T-helper 17 cell (primary cell): ENCODE data around the gene MTSS2. TPM values are rescaled to one million over a fixed set of nuclear protein-coding genes. Genes with fewer than 3 reads are reported as not detected.
A peak's percentile ranks its signal among the peaks of the same experiment; 100 is the strongest.

ENCODE experiments used
- ATAC-seq: fragments of 150-1000 bp; cut with Tn5 transposase; 2 replicates; pipeline ENCODE4 v1.10.0; 2021; ENCODE audit warnings: mild to moderate bottlenecking, moderate library complexity
- DNase-seq, 3 donors: peaks; one replicate each; pipeline versions ENCODE4 v3.0.0 to v3.0.0-alpha.2; 2020 to 2021
- H3K9me3 ChIP-seq: one replicate; pipeline ENCODE4 v1.7.0; 2013; ENCODE audit warnings: low read length, mild to moderate bottlenecking; ENCODE audit not compliant: control insufficient read depth, poor library complexity, severe bottlenecking
- H3K27ac Mint-ChIP-seq: one replicate; pipeline ENCODE4 v1.8.0; 2022; ENCODE audit warnings: mild to moderate bottlenecking, moderate library complexity, mixed read lengths
- H3K27me3 Mint-ChIP-seq: one replicate; pipeline ENCODE4 v1.8.0; 2022; ENCODE audit warnings: mixed read lengths
- H3K36me3 Mint-ChIP-seq: one replicate; pipeline ENCODE4 v1.8.0; 2022; ENCODE audit warnings: low read depth, mixed read lengths
- H3K4me1 Mint-ChIP-seq: one replicate; pipeline ENCODE4 v1.8.0; 2022; ENCODE audit warnings: mild to moderate bottlenecking, mixed read lengths
- H3K4me3 Mint-ChIP-seq: one replicate; pipeline ENCODE4 v1.8.0; 2022; ENCODE audit warnings: mild to moderate bottlenecking, moderate library complexity, mixed read lengths
- total RNA-seq, 4 donors: library from RNA in 2 of 4; stranded (reverse) in 2 of 4; gene quantifications; one replicate each; pipeline ENCODE4 v1.2.3 and lab custom pipeline; 2022 to 2026

The MTSS2 gene
- total RNA-seq, 2 donors from 2014 or later, result 4.4 to 6.9 TPM

- H3K36me3 Mint-ChIP-seq, result peaks cover 2% of the 10 kb centered on the region
Observed at GRCh38 chr16:70660672-70661350, 25.0 kb downstream of the MTSS2 start.

GRCh38 chr16:70659953-70660671, 25.7 kb downstream of the MTSS2 start:
- Mint-ChIP-seq H3K27me3 (no peaks in the 10 kb centered on the region), H3K4me3 (no peak overlapping the region), H3K36me3 (no peaks in the 10 kb centered on the region), H3K27ac (no peak overlapping the region), H3K4me1 (no peaks in the 10 kb centered on the region)
- DNase-seq (no peak), ATAC-seq (no peak)
- no peaks in the 10 kb centered on the region for H3K9me3 ChIP-seq

More at GRCh38 chr16:70660672-70661350, 25.0 kb downstream of the MTSS2 start:
- H3K4me1 Mint-ChIP-seq, result no peaks in the 10 kb centered on the region
- no peak overlapping the region for H3K4me3 Mint-ChIP-seq
- no peaks in the 10 kb centered on the region for H3K9me3 ChIP-seq
- no peak overlapping the region for H3K27ac Mint-ChIP-seq
- DNase-seq (no peak), ATAC-seq (no peak)
- H3K27me3 Mint-ChIP-seq, result no peaks in the 10 kb centered on the region

DNA sequence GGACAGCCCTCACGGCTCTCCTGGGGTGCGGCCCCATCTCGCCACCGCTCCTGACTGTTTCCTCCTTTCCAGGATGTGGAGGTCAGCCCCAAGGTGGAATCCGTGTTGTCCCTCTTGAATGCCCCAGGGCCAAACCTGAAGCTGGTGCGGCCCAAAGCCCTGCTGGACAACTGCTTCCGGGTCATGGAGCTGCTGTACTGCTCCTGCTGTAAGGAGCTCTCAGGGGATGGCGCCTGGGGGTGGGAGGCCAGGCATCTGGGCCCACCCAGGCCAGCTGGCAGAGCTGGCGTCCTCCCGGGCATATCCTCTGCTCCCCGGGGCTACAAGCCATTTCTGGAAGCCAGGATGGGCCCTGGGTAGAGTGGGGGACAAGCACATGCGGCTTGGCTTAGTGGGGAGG, 26.3 kb downstream of the MTSS2 start:
- H3K27ac Mint-ChIP-seq, result no peak overlapping the region
- no peak overlapping the region for H3K4me3 Mint-ChIP-seq
- H3K4me1 Mint-ChIP-seq, result no peaks in the 10 kb centered on the region
- no peaks in the 10 kb centered on the region for H3K27me3 Mint-ChIP-seq
- no peaks in the 10 kb centered on the region for H3K36me3 Mint-ChIP-seq
- DNase-seq, result no peak
- no peaks in the 10 kb centered on the region for H3K9me3 ChIP-seq
- ATAC-seq, result no peak

DNA sequence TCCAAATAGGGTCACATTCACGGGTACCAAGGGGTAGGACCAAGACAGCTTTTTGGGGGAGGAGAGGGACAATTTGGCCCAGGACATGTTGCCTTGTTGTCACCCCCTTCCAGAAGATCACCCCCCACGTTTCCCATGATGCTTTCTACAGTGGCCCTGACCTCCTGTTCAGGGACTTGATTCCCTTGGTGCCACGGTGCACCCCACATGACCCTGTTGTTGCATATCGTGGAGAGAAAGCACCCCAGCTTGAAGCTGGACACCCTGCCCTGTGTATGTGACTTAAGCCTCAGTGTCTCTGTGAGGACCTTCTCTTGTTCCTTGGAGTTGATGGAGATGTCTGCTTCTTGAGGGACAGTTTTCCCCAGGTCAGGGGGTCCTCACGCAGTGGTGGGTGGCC, 26.9 kb downstream of the MTSS2 start:
- ATAC-seq (no peak), DNase-seq (no peak)
- H3K4me1 Mint-ChIP-seq, result peaks cover 2% of the 10 kb centered on the region
- H3K27ac Mint-ChIP-seq, result no peak overlapping the region
- no peaks in the 10 kb centered on the region for H3K9me3 ChIP-seq
- peaks cover 2% of the 10 kb centered on the region for H3K27me3 Mint-ChIP-seq
- no peaks in the 10 kb centered on the region for H3K36me3 Mint-ChIP-seq
- H3K4me3 Mint-ChIP-seq, result no peak overlapping the region

DNA sequence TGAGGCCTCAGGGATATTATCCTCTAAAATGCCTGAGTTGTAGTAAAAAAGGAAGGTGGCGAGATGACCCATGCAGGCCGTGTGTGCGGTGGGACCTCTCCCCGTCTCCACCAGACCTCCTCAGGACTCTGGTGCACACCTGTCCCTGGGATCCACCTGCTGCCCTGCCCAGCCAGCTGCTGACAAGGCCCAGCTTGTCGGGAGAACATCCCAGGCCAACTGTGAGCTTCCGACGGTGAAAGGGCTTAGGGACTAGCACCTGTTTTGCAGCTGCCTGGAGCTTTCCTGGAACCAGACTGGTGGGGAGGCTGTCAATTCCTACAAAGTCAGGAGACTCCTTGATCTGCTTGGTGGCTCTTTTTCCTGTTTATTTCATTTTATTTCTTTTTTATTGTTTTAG, 27.9 kb downstream of the MTSS2 start:
- Mint-ChIP-seq H3K27me3 (peaks cover 6% of the 10 kb centered on the region), H3K36me3 (no peaks in the 10 kb centered on the region), H3K27ac (no peak overlapping the region), H3K4me3 (no peak overlapping the region), H3K4me1 (peaks cover 6% of the 10 kb centered on the region)
- no peak for ATAC-seq
- H3K9me3 ChIP-seq, result no peaks in the 10 kb centered on the region
- no peak for DNase-seq

GRCh38 chr16:70656712-70657263, 29.1 kb downstream of the MTSS2 start:
- H3K9me3 ChIP-seq, result no peaks in the 10 kb centered on the region
- ATAC-seq, result no peak
- Mint-ChIP-seq H3K4me1 (peaks cover 6% of the 10 kb centered on the region), H3K27me3 (peaks cover 6% of the 10 kb centered on the region), H3K4me3 (no peak overlapping the region), H3K36me3 (no peaks in the 10 kb centered on the region), H3K27ac (no peak overlapping the region)
- DNase-seq, result no peak

DNA sequence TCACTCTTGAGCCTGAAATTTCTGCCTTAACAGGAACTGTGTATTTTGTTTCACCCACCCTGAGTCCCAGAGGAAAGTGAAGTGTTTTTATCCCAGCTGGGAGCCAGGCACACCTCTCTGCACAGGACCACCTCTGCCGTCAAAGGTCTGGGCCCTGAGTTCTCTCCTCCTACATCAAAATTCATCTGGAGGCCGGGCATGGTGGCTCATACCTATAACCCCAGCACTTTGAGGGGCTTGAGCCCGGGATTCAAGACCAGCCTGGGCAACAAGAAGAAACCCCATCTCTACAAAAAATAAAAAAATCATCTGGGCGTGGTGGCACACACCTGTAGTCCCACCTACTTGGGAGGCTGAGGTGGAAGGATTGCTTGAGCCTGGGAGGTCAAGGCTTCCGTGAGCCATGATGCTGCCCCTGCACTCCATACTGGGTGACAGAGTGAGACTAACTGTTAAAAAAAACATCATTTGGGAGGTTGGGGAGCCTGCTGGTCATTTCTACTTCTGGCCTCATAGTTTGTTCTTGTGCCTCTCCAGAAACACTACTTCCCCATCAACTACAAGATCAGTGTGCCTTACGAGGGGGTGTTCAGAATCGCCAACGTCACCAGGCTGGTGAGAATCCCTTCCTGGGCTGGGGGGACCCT, 29.7 kb downstream of the MTSS2 start:
- peaks cover 6% of the 10 kb centered on the region for H3K4me1 Mint-ChIP-seq
- H3K4me3 Mint-ChIP-seq, result no peak overlapping the region
- ATAC-seq (no peak), DNase-seq (no peak)
- H3K36me3 Mint-ChIP-seq, result no peaks in the 10 kb centered on the region
- no peak overlapping the region for H3K27ac Mint-ChIP-seq
- no peaks in the 10 kb centered on the region for H3K9me3 ChIP-seq
- peaks cover 8% of the 10 kb centered on the region for H3K27me3 Mint-ChIP-seq

DNA sequence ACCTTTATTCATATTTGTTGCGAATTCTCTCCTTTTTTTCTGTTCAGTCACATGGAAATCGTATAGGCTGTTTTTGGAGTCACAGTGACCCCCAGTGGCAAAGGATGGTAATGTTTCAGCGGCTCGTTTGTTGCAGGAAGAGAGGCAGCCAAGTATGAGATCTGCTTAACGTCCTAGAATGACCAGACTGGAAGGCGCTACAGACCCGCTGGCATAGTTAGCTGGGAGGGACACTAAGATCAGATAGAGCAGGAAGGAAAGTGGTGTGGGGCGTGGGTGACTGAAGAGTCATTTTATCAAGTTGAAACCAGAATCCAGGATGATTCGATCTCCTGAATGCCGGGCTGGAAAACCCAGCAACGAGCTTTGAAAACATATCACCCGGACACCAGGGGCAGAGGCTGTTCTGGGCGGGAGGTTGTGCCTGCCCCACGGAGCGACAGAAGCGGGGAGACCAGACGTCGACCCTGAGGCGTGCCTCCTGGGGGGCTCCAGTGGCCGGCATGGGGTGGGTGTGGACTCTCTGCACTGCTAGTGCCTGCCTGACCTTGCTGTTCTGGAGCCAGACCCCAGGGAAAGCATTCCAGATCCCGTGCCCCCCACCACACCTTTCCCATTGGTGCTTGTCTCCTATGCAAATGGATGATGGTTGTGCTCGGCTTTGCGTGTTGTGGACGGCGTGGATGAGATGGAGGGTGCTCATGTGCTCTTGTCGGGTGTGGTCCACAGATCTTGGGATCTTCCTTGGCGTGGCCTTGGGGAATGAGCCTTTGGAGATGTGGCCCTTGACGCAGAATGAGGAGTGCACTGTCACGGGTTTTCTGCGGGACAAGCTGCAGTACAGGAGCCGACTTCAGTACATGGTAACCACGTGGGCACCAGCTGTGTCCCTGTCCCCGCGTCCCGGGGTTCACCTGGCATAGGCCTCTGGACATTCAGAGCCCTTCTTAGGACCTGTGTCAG, 31.8 kb downstream of the MTSS2 start:
- peak overlapping the region; percentile 86 for H3K4me3 Mint-ChIP-seq
- H3K27ac Mint-ChIP-seq, result peak overlapping the region; percentile 84
- H3K36me3 Mint-ChIP-seq, result no peaks in the 10 kb centered on the region
- peaks cover 11% of the 10 kb centered on the region for H3K27me3 Mint-ChIP-seq
- ATAC-seq (peak; percentile 75), DNase-seq (peak; percentile 41 to 79 (median 55))
- H3K9me3 ChIP-seq, result no peaks in the 10 kb centered on the region
- peaks cover 6% of the 10 kb centered on the region for H3K4me1 Mint-ChIP-seq

DNA sequence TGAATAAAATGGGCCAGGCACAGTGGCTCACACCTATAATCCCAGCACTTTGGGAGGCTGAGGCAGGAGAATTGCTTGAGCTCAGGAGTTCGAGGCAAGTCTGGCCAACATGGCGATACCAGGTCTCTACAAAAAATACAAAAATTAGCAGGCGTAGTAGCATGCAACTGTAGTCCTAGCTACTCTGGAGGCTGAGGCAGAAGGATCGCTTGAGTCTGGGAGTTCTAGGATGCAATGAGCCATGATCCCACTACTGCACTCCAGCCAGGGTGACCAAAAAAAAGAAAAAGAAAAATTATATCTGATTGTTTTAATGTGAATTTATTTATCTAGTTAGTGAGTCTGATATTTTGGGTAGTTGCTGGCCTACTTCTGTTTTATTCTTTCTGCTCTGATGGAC, 32.4 kb downstream of the MTSS2 start:
- Mint-ChIP-seq H3K4me1 (peaks cover 6% of the 10 kb centered on the region), H3K27me3 (peaks cover 11% of the 10 kb centered on the region), H3K36me3 (no peaks in the 10 kb centered on the region), H3K27ac (peak overlapping the region; percentile 84), H3K4me3 (no peak overlapping the region)
- ATAC-seq, result no peak
- no peaks in the 10 kb centered on the region for H3K9me3 ChIP-seq
- DNase-seq, result no peak

DNA sequence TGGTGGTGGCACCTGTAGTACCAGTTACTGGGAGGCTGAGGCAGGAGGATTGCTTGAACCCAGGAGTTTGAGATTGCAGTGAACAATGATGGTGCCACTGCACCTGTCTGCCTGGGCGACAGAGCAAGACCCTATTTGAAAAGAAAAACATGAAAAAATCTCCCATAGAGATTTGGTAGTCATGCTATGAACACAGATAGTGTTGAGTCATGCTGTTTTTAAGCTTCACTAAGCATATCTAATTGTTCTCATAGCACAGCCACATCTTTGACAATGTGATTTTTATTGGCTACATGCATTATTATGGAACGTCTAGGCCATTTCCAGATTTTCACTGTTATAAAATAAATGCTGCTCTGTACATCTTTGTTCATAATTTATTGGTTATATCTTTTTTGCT, 33.5 kb downstream of the MTSS2 start:
- DNase-seq (no peak), ATAC-seq (no peak)
- H3K4me1 Mint-ChIP-seq, result peaks cover 6% of the 10 kb centered on the region
- H3K4me3 Mint-ChIP-seq, result no peak overlapping the region
- H3K27ac Mint-ChIP-seq, result no peak overlapping the region
- H3K9me3 ChIP-seq, result no peaks in the 10 kb centered on the region
- H3K36me3 Mint-ChIP-seq, result no peaks in the 10 kb centered on the region
- H3K27me3 Mint-ChIP-seq, result peaks cover 11% of the 10 kb centered on the region

DNA sequence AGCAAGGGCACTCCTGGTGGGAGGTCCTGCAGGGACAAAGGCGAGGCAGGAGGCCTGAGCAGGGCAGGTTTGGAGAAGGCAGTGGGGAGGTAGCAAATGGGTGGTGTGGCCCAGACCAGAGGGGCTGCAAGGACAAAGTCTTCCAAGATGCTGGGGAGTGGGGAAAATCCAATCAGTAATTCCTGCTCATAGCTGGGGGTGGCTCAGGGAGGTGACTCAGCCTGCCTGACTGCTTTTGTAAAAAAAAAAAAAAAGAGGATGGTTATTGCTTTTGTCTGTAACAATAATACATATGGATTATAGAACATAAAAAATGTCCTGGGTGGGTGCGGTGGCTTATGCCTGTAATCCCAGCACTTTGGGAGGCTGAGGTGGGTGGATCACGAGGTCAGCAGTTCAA, 34.3 kb downstream of the MTSS2 start:
- DNase-seq (no peak), ATAC-seq (no peak)
- H3K9me3 ChIP-seq, result no peaks in the 10 kb centered on the region
- H3K27me3 Mint-ChIP-seq, result peaks cover 11% of the 10 kb centered on the region
- H3K4me1 Mint-ChIP-seq, result peaks cover 6% of the 10 kb centered on the region
- H3K4me3 Mint-ChIP-seq, result no peak overlapping the region
- no peaks in the 10 kb centered on the region for H3K36me3 Mint-ChIP-seq
- no peak overlapping the region for H3K27ac Mint-ChIP-seq

- no peaks in the 10 kb centered on the region for H3K9me3 ChIP-seq
- no peak for ATAC-seq
- no peak for DNase-seq
- no peak overlapping the region for H3K27ac Mint-ChIP-seq
- H3K36me3 Mint-ChIP-seq, result no peaks in the 10 kb centered on the region
- peaks cover 6% of the 10 kb centered on the region for H3K4me1 Mint-ChIP-seq
- H3K4me3 Mint-ChIP-seq, result no peak overlapping the region
- peaks cover 11% of the 10 kb centered on the region for H3K27me3 Mint-ChIP-seq
Observed at GRCh38 chr16:70650216-70650615, 35.6 kb downstream of the MTSS2 start.
